CD14-positive monocyte (primary cell): ENCODE data around the gene ARFIP2. TPM values are rescaled to one million over a fixed set of nuclear protein-coding genes. Genes with fewer than 3 reads are reported as not detected.

Experiments
- DNase-seq, 3 donors: peaks; one replicate each; pipeline ENCODE4 v3.0.0-alpha.2; 2011 to 2022
- H2AFZ ChIP-seq: 2 replicates; pipeline ENCODE4 v1.6.0; 2012; ENCODE audit warnings: mild to moderate bottlenecking, low read depth, low read length, inconsistent platforms; ENCODE audit not compliant: insufficient read depth, poor library complexity, severe bottlenecking
- H3K27ac ChIP-seq, 2 donors: 1 replicate in 1 of 2; 2 replicates in 1 of 2; pipeline ENCODE4 v1.5.1; 2012 to 2013; ENCODE audit warnings: low read length in 2 of 2, control low read depth in 1 of 2, inconsistent platforms in 1 of 2, low read depth in 1 of 2, mild to moderate bottlenecking in 1 of 2
- H3K27me3 ChIP-seq, 2 donors: one replicate each; pipeline versions ENCODE4 v1.6.0 to v1.6.1; 2011 to 2013; ENCODE audit warnings: low read length in 2 of 2; ENCODE audit not compliant: control insufficient read depth in 2 of 2, insufficient read depth in 2 of 2
- H3K36me3 ChIP-seq, 2 donors: replicated peaks in 1 of 2; 1 replicate in 1 of 2; 2 replicates in 1 of 2; pipeline versions ENCODE4 v1.5.1 to v1.6.1; 2012 to 2013; ENCODE audit warnings: low read length in 2 of 2, control low read depth in 1 of 2, inconsistent platforms in 1 of 2, mild to moderate bottlenecking in 1 of 2; ENCODE audit not compliant: insufficient read depth in 2 of 2, control insufficient read depth in 1 of 2
- H3K4me1 ChIP-seq, 2 donors: 1 replicate in 1 of 2; 2 replicates in 1 of 2; pipeline versions ENCODE4 v1.5.1 to v1.6.1; 2012 to 2013; ENCODE audit warnings: low read length in 2 of 2, control low read depth in 1 of 2, inconsistent platforms in 1 of 2, mild to moderate bottlenecking in 1 of 2, moderate library complexity in 1 of 2; ENCODE audit not compliant: insufficient read depth in 2 of 2, control insufficient read depth in 1 of 2
- H3K4me2 ChIP-seq: replicated peaks from 2 replicates; pipeline ENCODE3; 2012; ENCODE audit warnings: low read length, moderate library complexity, mild to moderate bottlenecking; ENCODE audit not compliant: poor library complexity, severe bottlenecking; ENCODE audit errors: extremely low read depth
- H3K4me3 ChIP-seq, 3 experiments: fragments of 200-600 bp in 1 of 3; sonication (generic) in 1 of 3; replicated peaks in 1 of 3; 1 replicate in 2 of 3; 2 replicates in 1 of 3; pipeline ENCODE4 v1.5.1; 2011 to 2013; ENCODE audit warnings: low read length in 3 of 3, mild to moderate bottlenecking in 3 of 3, control low read depth in 2 of 3, low read depth in 2 of 3, inconsistent platforms in 1 of 3, moderate library complexity in 1 of 3
- H3K79me2 ChIP-seq: 2 replicates; pipeline ENCODE4 v1.6.0; 2012; ENCODE audit warnings: mild to moderate bottlenecking, control low read depth, inconsistent platforms, low read length, moderate library complexity; ENCODE audit not compliant: insufficient read depth
- H3K9ac ChIP-seq: 2 replicates; pipeline ENCODE4 v1.6.0; 2017; ENCODE audit warnings: low read length, mild to moderate bottlenecking; ENCODE audit not compliant: insufficient read depth, poor library complexity, severe bottlenecking
- H3K9me3 ChIP-seq, 2 donors: replicated peaks in 1 of 2; 1 replicate in 1 of 2; 2 replicates in 1 of 2; pipeline versions ENCODE4 v1.5.1 to v1.6.1; 2012 to 2013; ENCODE audit warnings: low read length in 2 of 2, control low read depth in 1 of 2; ENCODE audit not compliant: control insufficient read depth in 1 of 2, insufficient read depth in 1 of 2
- H4K20me1 ChIP-seq: 2 replicates; pipeline ENCODE4 v1.6.0; 2012; ENCODE audit warnings: mild to moderate bottlenecking, low read length, control low read depth, moderate library complexity; ENCODE audit not compliant: insufficient read depth
- H3K27ac Mint-ChIP-seq, 7 donors: one replicate each; pipeline ENCODE4 v1.8.0; 2020; ENCODE audit warnings: mild to moderate bottlenecking in 7 of 7, mixed read lengths in 7 of 7, moderate library complexity in 6 of 7, inconsistent platforms in 2 of 7
- H3K27me3 Mint-ChIP-seq, 3 donors: one replicate each; pipeline ENCODE4 v1.8.0; 2021 to 2022; ENCODE audit warnings: low read depth in 3 of 3, mild to moderate bottlenecking in 3 of 3, mixed read lengths in 3 of 3, moderate library complexity in 3 of 3, inconsistent platforms in 1 of 3
- H3K36me3 Mint-ChIP-seq, 2 donors: one replicate each; pipeline ENCODE4 v1.8.0; 2020; ENCODE audit warnings: mixed read lengths in 2 of 2, inconsistent platforms in 1 of 2, mild to moderate bottlenecking in 1 of 2
- H3K4me1 Mint-ChIP-seq: one replicate; pipeline ENCODE4 v1.8.0; 2020; ENCODE audit warnings: mild to moderate bottlenecking, mixed read lengths
- H3K4me3 Mint-ChIP-seq, 2 donors: one replicate each; pipeline ENCODE4 v1.8.0; 2020; ENCODE audit warnings: mild to moderate bottlenecking in 2 of 2, mixed read lengths in 2 of 2, moderate library complexity in 1 of 2
- H3K9me3 Mint-ChIP-seq, 7 donors: one replicate each; pipeline ENCODE4 v1.8.0; 2020 to 2022; ENCODE audit warnings: mixed read lengths in 7 of 7, mild to moderate bottlenecking in 6 of 7, moderate library complexity in 6 of 7, inconsistent platforms in 2 of 7
- CTCF ChIP-seq: fragments of 200-600 bp; IDR thresholded peaks from one replicate; pipeline ENCODE4 v1.8.0; 2022; ENCODE audit warnings: antibody characterized with exemption, mild to moderate bottlenecking
- WGBS: methylation state at CpG from one replicate; pipeline ENCODE4 v1.1.5; 2013; ENCODE audit warnings: missing lambda C conversion rate; ENCODE audit not compliant: insufficient coverage; 5-methylcytosine and 5-hydroxymethylcytosine counted together
- intact Hi-C, 2 donors: fragments of 100-400 bp; cut with micrococcal nuclease; formaldehyde crosslinking; loops; one replicate each; pipeline versions ENCODE4 v1.15.0 to v1.15.1; 2023
- polyA plus RNA-seq, 3 donors: library from polyadenylated mRNA; depleted of rRNA in 1 of 3; unstranded in 2 of 3; stranded (reverse) in 1 of 3; fragments of 300-500 nt in 2 of 3; fragments of >200 nt in 1 of 3; fragmentation: Illumina TruSeq in 2 of 3; gene quantifications; 1 replicate in 2 of 3; 2 replicates in 1 of 3; pipeline ENCODE4 v1.2.3, GENCODE V29; 2012 to 2021

Gene ARFIP2
- polyA plus RNA-seq, 3 donors = 21.6 to 43.8 (median 27.2) TPM

GRCh38 chr11:6452219-6452618, 28.9 kb downstream of the ARFIP2 start:
- Histone ChIP-seq H3K27me3 (no peaks in the 10 kb centered on the region), H3K4me3 (no peak overlapping the region), H3K4me2 (no peak overlapping the region), H3K36me3 (peaks cover 77 to 87% of the 10 kb centered on the region in 2 donors), H2AFZ (no peak overlapping the region), H3K79me2 (no peaks in the 10 kb centered on the region), H4K20me1 (no peaks in the 10 kb centered on the region), H3K9me3 (no peaks in the 10 kb centered on the region), H3K9ac (no peak overlapping the region), H3K27ac (no peak overlapping the region), H3K4me1 (no peaks in the 10 kb centered on the region)
- DNase-seq = no peak
- Mint-ChIP-seq H3K4me1 (no peaks in the 10 kb centered on the region), H3K9me3 (no peaks in the 10 kb centered on the region), H3K4me3 (no peak overlapping the region), H3K36me3 (peaks cover 46 to 47% of the 10 kb centered on the region in 2 donors), H3K27me3 (peaks cover 0 to 2% (median 0%) of the 10 kb centered on the region in 3 donors), H3K27ac (no peak overlapping the region)
- WGBS = 100% methylated on average over 3 of the region's 3 CpGs
- intact Hi-C loops = no loop called here
- no peak for TF ChIP-seq CTCF

GRCh38 chr11:6448574-6448973, 32.6 kb downstream of the ARFIP2 start:
- WGBS = no CpG with 5 or more reads among the region's 3 CpGs
- Mint-ChIP-seq H3K4me3 (no peak overlapping the region), H3K9me3 (no peaks in the 10 kb centered on the region), H3K27ac (no peak overlapping the region), H3K27me3 (peaks cover 0 to 3% (median 2%) of the 10 kb centered on the region in 3 donors), H3K36me3 (peaks cover 12 to 13% of the 10 kb centered on the region in 2 donors), H3K4me1 (no peaks in the 10 kb centered on the region)
- no peak for TF ChIP-seq CTCF
- no peaks in the 10 kb centered on the region for H3K4me1 ChIP-seq
- no peaks in the 10 kb centered on the region for H3K27me3 ChIP-seq
- no peak for DNase-seq
- H4K20me1 ChIP-seq = no peaks in the 10 kb centered on the region
- intact Hi-C loops = loop anchor here in 1 of 2 donors (10.0 kb wide), 1 partner anchor 56 kb away; no protein-coding TSS in a partner anchor
- H3K4me2 ChIP-seq = no peak overlapping the region
- no peaks in the 10 kb centered on the region for H3K79me2 ChIP-seq
- H3K9ac ChIP-seq = no peak overlapping the region
- H3K36me3 ChIP-seq = peaks cover 46 to 52% of the 10 kb centered on the region in 2 donors
- H3K27ac ChIP-seq = no peak overlapping the region
- no peak overlapping the region for H3K4me3 ChIP-seq
- no peak overlapping the region for H2AFZ ChIP-seq
- no peaks in the 10 kb centered on the region for H3K9me3 ChIP-seq
